CD14-positive monocyte (primary cell): ENCODE measurements around the gene ACSL6. TPM values are rescaled to one million over a fixed set of nuclear protein-coding genes. Genes with fewer than 3 reads are reported as not detected.

ENCODE experiments used
- DNase-seq, 3 donors: peaks; one replicate each; pipeline ENCODE4 v3.0.0-alpha.2; 2011 to 2022
- H2AFZ ChIP-seq: 2 replicates; pipeline ENCODE4 v1.6.0; 2012; ENCODE audit warnings: mild to moderate bottlenecking, low read depth, low read length, inconsistent platforms; ENCODE audit not compliant: insufficient read depth, poor library complexity, severe bottlenecking
- H3K27ac ChIP-seq, 2 donors: 1 replicate in 1 of 2; 2 replicates in 1 of 2; pipeline ENCODE4 v1.5.1; 2012 to 2013; ENCODE audit warnings: low read length in 2 of 2, control low read depth in 1 of 2, inconsistent platforms in 1 of 2, low read depth in 1 of 2, mild to moderate bottlenecking in 1 of 2
- H3K27me3 ChIP-seq, 2 donors: one replicate each; pipeline versions ENCODE4 v1.6.0 to v1.6.1; 2011 to 2013; ENCODE audit warnings: low read length in 2 of 2; ENCODE audit not compliant: control insufficient read depth in 2 of 2, insufficient read depth in 2 of 2
- H3K36me3 ChIP-seq, 2 donors: replicated peaks in 1 of 2; 1 replicate in 1 of 2; 2 replicates in 1 of 2; pipeline versions ENCODE4 v1.5.1 to v1.6.1; 2012 to 2013; ENCODE audit warnings: low read length in 2 of 2, control low read depth in 1 of 2, inconsistent platforms in 1 of 2, mild to moderate bottlenecking in 1 of 2; ENCODE audit not compliant: insufficient read depth in 2 of 2, control insufficient read depth in 1 of 2
- H3K4me1 ChIP-seq, 2 donors: 1 replicate in 1 of 2; 2 replicates in 1 of 2; pipeline versions ENCODE4 v1.5.1 to v1.6.1; 2012 to 2013; ENCODE audit warnings: low read length in 2 of 2, control low read depth in 1 of 2, inconsistent platforms in 1 of 2, mild to moderate bottlenecking in 1 of 2, moderate library complexity in 1 of 2; ENCODE audit not compliant: insufficient read depth in 2 of 2, control insufficient read depth in 1 of 2
- H3K4me2 ChIP-seq: replicated peaks from 2 replicates; pipeline ENCODE3; 2012; ENCODE audit warnings: low read length, moderate library complexity, mild to moderate bottlenecking; ENCODE audit not compliant: poor library complexity, severe bottlenecking; ENCODE audit errors: extremely low read depth
- H3K4me3 ChIP-seq, 3 experiments: fragments of 200-600 bp in 1 of 3; sonication (generic) in 1 of 3; replicated peaks in 1 of 3; 1 replicate in 2 of 3; 2 replicates in 1 of 3; pipeline ENCODE4 v1.5.1; 2011 to 2013; ENCODE audit warnings: low read length in 3 of 3, mild to moderate bottlenecking in 3 of 3, control low read depth in 2 of 3, low read depth in 2 of 3, inconsistent platforms in 1 of 3, moderate library complexity in 1 of 3
- H3K79me2 ChIP-seq: 2 replicates; pipeline ENCODE4 v1.6.0; 2012; ENCODE audit warnings: mild to moderate bottlenecking, control low read depth, inconsistent platforms, low read length, moderate library complexity; ENCODE audit not compliant: insufficient read depth
- H3K9ac ChIP-seq: 2 replicates; pipeline ENCODE4 v1.6.0; 2017; ENCODE audit warnings: low read length, mild to moderate bottlenecking; ENCODE audit not compliant: insufficient read depth, poor library complexity, severe bottlenecking
- H3K9me3 ChIP-seq, 2 donors: replicated peaks in 1 of 2; 1 replicate in 1 of 2; 2 replicates in 1 of 2; pipeline versions ENCODE4 v1.5.1 to v1.6.1; 2012 to 2013; ENCODE audit warnings: low read length in 2 of 2, control low read depth in 1 of 2; ENCODE audit not compliant: control insufficient read depth in 1 of 2, insufficient read depth in 1 of 2
- H4K20me1 ChIP-seq: 2 replicates; pipeline ENCODE4 v1.6.0; 2012; ENCODE audit warnings: mild to moderate bottlenecking, low read length, control low read depth, moderate library complexity; ENCODE audit not compliant: insufficient read depth
- H3K27ac Mint-ChIP-seq, 7 donors: one replicate each; pipeline ENCODE4 v1.8.0; 2020; ENCODE audit warnings: mild to moderate bottlenecking in 7 of 7, mixed read lengths in 7 of 7, moderate library complexity in 6 of 7, inconsistent platforms in 2 of 7
- H3K27me3 Mint-ChIP-seq, 3 donors: one replicate each; pipeline ENCODE4 v1.8.0; 2021 to 2022; ENCODE audit warnings: low read depth in 3 of 3, mild to moderate bottlenecking in 3 of 3, mixed read lengths in 3 of 3, moderate library complexity in 3 of 3, inconsistent platforms in 1 of 3
- H3K36me3 Mint-ChIP-seq, 2 donors: one replicate each; pipeline ENCODE4 v1.8.0; 2020; ENCODE audit warnings: mixed read lengths in 2 of 2, inconsistent platforms in 1 of 2, mild to moderate bottlenecking in 1 of 2
- H3K4me1 Mint-ChIP-seq: one replicate; pipeline ENCODE4 v1.8.0; 2020; ENCODE audit warnings: mild to moderate bottlenecking, mixed read lengths
- H3K4me3 Mint-ChIP-seq, 2 donors: one replicate each; pipeline ENCODE4 v1.8.0; 2020; ENCODE audit warnings: mild to moderate bottlenecking in 2 of 2, mixed read lengths in 2 of 2, moderate library complexity in 1 of 2
- H3K9me3 Mint-ChIP-seq, 7 donors: one replicate each; pipeline ENCODE4 v1.8.0; 2020 to 2022; ENCODE audit warnings: mixed read lengths in 7 of 7, mild to moderate bottlenecking in 6 of 7, moderate library complexity in 6 of 7, inconsistent platforms in 2 of 7
- WGBS: methylation state at CpG from one replicate; pipeline ENCODE4 v1.1.5; 2013; ENCODE audit warnings: missing lambda C conversion rate; ENCODE audit not compliant: insufficient coverage; 5-methylcytosine and 5-hydroxymethylcytosine counted together
- intact Hi-C, 2 donors: fragments of 100-400 bp; cut with micrococcal nuclease; formaldehyde crosslinking; loops; one replicate each; pipeline versions ENCODE4 v1.15.0 to v1.15.1; 2023
- polyA plus RNA-seq, 3 donors: library from polyadenylated mRNA; depleted of rRNA in 1 of 3; unstranded in 2 of 3; stranded (reverse) in 1 of 3; fragments of 300-500 nt in 2 of 3; fragments of >200 nt in 1 of 3; fragmentation: Illumina TruSeq in 2 of 3; gene quantifications; 1 replicate in 2 of 3; 2 replicates in 1 of 3; pipeline ENCODE4 v1.2.3, GENCODE V29; 2012 to 2021
- TF ChIP-seq, protein P1 (sequence below): fragments of 200-600 bp; IDR thresholded peaks from one replicate; pipeline ENCODE4 v1.8.0; 2022; ENCODE audit warnings: antibody characterized with exemption, mild to moderate bottlenecking

ACSL6 gene
- polyA plus RNA-seq, 3 donors = 0.45 TPM; not detected in 2

DNA sequence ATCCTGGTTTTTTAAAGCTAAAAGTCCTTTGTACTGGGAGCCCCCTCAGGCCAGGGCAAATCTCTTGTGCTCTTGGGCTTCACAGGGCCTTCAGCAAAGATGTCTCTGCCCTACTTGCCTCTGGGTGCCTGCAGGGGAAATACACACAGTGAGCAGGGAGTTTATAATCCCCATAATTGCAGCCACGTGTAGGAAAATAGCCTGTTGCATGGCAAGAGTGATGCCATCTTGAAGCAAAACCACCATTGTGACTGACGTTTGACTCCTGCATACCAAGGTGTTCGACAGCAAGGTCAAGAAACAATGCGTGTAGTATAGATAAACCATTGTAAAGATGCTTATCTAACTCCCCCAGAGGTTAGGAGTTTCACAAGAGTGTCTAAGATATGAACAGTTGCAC lies 37.6 kb upstream of the ACSL6 start:
- Histone ChIP-seq H3K9me3 (no peaks in the 10 kb centered on the region), H3K36me3 (no peaks in the 10 kb centered on the region), H3K9ac (no peak overlapping the region), H3K27ac (no peak overlapping the region), H3K79me2 (no peaks in the 10 kb centered on the region), H3K4me2 (no peak overlapping the region), H3K4me3 (no peak overlapping the region), H4K20me1 (no peaks in the 10 kb centered on the region), H3K27me3 (peaks cover 0 to 2% of the 10 kb centered on the region in 2 donors), H2AFZ (no peak overlapping the region), H3K4me1 (peaks cover 5 to 11% of the 10 kb centered on the region in 2 donors)
- peaks cover 16% of the 10 kb centered on the region for H3K4me1 Mint-ChIP-seq
- TF ChIP-seq, protein P1, sequence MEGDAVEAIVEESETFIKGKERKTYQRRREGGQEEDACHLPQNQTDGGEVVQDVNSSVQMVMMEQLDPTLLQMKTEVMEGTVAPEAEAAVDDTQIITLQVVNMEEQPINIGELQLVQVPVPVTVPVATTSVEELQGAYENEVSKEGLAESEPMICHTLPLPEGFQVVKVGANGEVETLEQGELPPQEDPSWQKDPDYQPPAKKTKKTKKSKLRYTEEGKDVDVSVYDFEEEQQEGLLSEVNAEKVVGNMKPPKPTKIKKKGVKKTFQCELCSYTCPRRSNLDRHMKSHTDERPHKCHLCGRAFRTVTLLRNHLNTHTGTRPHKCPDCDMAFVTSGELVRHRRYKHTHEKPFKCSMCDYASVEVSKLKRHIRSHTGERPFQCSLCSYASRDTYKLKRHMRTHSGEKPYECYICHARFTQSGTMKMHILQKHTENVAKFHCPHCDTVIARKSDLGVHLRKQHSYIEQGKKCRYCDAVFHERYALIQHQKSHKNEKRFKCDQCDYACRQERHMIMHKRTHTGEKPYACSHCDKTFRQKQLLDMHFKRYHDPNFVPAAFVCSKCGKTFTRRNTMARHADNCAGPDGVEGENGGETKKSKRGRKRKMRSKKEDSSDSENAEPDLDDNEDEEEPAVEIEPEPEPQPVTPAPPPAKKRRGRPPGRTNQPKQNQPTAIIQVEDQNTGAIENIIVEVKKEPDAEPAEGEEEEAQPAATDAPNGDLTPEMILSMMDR = no peak
- H3K4me3 Mint-ChIP-seq = no peak overlapping the region
- 72% methylated on average over 2 of the region's 4 CpGs for WGBS
- no peak for DNase-seq
- H3K27me3 Mint-ChIP-seq = peaks cover 7 to 28% (median 21%) of the 10 kb centered on the region in 3 donors
- no peak overlapping the region for H3K27ac Mint-ChIP-seq
- intact Hi-C loops = no loop called here
- no peaks in the 10 kb centered on the region for H3K9me3 Mint-ChIP-seq
- no peaks in the 10 kb centered on the region for H3K36me3 Mint-ChIP-seq

GRCh38 chr5:132046880-132047299 lies 35.4 kb upstream of the ACSL6 start:
- no peak overlapping the region for H3K4me3 ChIP-seq
- no peak overlapping the region for H3K27ac ChIP-seq
- no peak overlapping the region for H3K4me2 ChIP-seq
- H3K9me3 ChIP-seq = no peaks in the 10 kb centered on the region
- no peaks in the 10 kb centered on the region for H3K36me3 ChIP-seq
- TF ChIP-seq, protein P1 = no peak
- H3K4me1 Mint-ChIP-seq = peaks cover 20% of the 10 kb centered on the region
- no peaks in the 10 kb centered on the region for H3K36me3 Mint-ChIP-seq
- H3K9me3 Mint-ChIP-seq = peaks cover 0 to 6% (median 3%) of the 10 kb centered on the region in 7 donors
- H3K27me3 Mint-ChIP-seq = peaks cover 11 to 40% (median 31%) of the 10 kb centered on the region in 3 donors
- H3K4me3 Mint-ChIP-seq = no peak overlapping the region
- intact Hi-C loops = no loop called here
- H3K27me3 ChIP-seq = peaks cover 0 to 22% of the 10 kb centered on the region in 2 donors
- H3K9ac ChIP-seq = no peak overlapping the region
- H2AFZ ChIP-seq = no peak overlapping the region
- 92% methylated on average over 6 of the region's 7 CpGs for WGBS
- no peak overlapping the region for H3K27ac Mint-ChIP-seq
- H3K79me2 ChIP-seq = no peaks in the 10 kb centered on the region
- no peak for DNase-seq
- H3K4me1 ChIP-seq = peaks cover 9 to 16% of the 10 kb centered on the region in 2 donors
- no peaks in the 10 kb centered on the region for H4K20me1 ChIP-seq
